Activated CD8-positive, alpha-beta T cell treated with anti-CD3 and anti-CD28 coated beads for 36 hours (primary cell): ENCODE results near the gene CDKAL1. TPM values are rescaled to one million over a fixed set of nuclear protein-coding genes. Genes with fewer than 3 reads are reported as not detected.

ENCODE experiments used
- ATAC-seq: fragments of 200-7000 bp; cut with Tn5 transposase; one replicate; pipeline ENCODE4 v1.10.0; 2021; ENCODE audit warnings: mild to moderate bottlenecking, moderate library complexity
- CTCF ChIA-PET: fragments of 350-600 bp; sonication (Branson Sonifier 250); formaldehyde crosslinking; loops from one replicate; lab custom pipeline; 2021; ENCODE audit warnings: antibody characterized with exemption; lab: Charles Lee
- POLR2A ChIA-PET: fragments of 350-600 bp; sonication (Branson Sonifier 250); formaldehyde crosslinking; loops from one replicate; lab custom pipeline; 2021; ENCODE audit warnings: antibody characterized with exemption; lab: Charles Lee
- DNase-seq: peaks from one replicate; pipeline ENCODE4 v3.0.0-alpha.2; 2020
- H3K27ac Mint-ChIP-seq: one replicate; pipeline ENCODE4 v1.8.0; 2021; ENCODE audit warnings: mild to moderate bottlenecking, mixed read lengths
- H3K27me3 Mint-ChIP-seq: one replicate; pipeline ENCODE4 v1.8.0; 2021; ENCODE audit warnings: mixed read lengths
- H3K36me3 Mint-ChIP-seq: one replicate; pipeline ENCODE4 v1.8.0; 2021; ENCODE audit warnings: low read depth, mixed read lengths
- H3K4me1 Mint-ChIP-seq: one replicate; pipeline ENCODE4 v1.8.0; 2021; ENCODE audit warnings: low read depth, mixed read lengths
- H3K4me3 Mint-ChIP-seq: one replicate; pipeline ENCODE4 v1.8.0; 2021; ENCODE audit warnings: mild to moderate bottlenecking, moderate library complexity, mixed read lengths
- H3K9me3 Mint-ChIP-seq: one replicate; pipeline ENCODE4 v1.8.0; 2021; ENCODE audit warnings: mixed read lengths
- intact Hi-C: fragments of 100-400 bp; cut with micrococcal nuclease; formaldehyde crosslinking; loops from one replicate; pipeline ENCODE4 v1.10.0; 2022
- total RNA-seq, 2 experiments: library from RNA; stranded (reverse); gene quantifications; one replicate each; pipeline ENCODE4 v1.2.3, GENCODE V29; 2021
- TF ChIP-seq, protein P1 (sequence below): fragments of 200-600 bp; IDR thresholded peaks from one replicate; pipeline ENCODE4 v1.8.0; 2022; ENCODE audit warnings: antibody characterized with exemption, mild to moderate bottlenecking

The CDKAL1 gene
- total RNA-seq, 2 experiments from 2014 or later = 21.6 to 23.6 TPM

DNA sequence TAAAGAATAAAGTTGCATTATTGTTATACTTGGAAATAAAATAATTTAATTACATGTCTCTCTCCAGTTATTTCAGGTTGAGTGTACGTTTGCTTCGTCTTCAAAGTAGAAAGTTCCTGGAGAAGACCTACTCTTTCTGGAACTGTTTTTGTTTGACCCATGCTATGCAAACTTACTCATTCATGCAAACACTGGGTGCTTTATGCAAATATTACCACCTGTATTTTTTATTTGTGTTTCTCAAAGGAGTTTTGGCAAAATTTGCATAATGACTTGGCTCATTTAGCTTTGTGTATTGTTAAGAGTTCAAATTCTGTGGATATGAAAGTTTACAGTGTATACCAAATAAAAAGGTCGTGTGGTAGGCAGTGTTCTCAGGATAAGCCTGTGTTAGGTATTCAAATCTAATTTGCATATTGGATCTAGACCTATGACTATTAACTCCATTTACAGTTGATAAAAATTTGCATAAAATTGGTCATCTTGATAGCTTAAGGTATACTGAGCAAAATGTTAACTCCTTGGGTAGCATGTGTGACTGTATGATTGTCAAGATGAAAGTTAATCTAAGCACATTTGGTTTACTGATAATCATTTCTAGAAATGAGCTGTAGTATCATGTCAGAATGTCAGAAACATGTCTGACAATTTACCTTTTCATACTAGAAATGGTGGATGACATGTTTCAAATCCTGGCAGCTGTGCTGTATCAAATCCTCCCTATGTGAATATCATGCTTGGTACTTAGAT, 65.2 kb downstream of the CDKAL1 start:
- no peak overlapping the region for H3K4me3 Mint-ChIP-seq
- no peak overlapping the region for H3K27ac Mint-ChIP-seq
- POLR2A ChIA-PET = no interaction called here
- peaks cover 5% of the 10 kb centered on the region for H3K4me1 Mint-ChIP-seq
- H3K27me3 Mint-ChIP-seq = no peaks in the 10 kb centered on the region
- H3K9me3 Mint-ChIP-seq = peaks cover 1% of the 10 kb centered on the region
- intact Hi-C loops = no loop called here
- no peak for DNase-seq
- CTCF ChIA-PET = interaction anchor here (0.6 kb wide), 1 partner anchor 25 kb away, joined by 3 read pairs; no protein-coding TSS in a partner anchor
- TF ChIP-seq, protein P1, sequence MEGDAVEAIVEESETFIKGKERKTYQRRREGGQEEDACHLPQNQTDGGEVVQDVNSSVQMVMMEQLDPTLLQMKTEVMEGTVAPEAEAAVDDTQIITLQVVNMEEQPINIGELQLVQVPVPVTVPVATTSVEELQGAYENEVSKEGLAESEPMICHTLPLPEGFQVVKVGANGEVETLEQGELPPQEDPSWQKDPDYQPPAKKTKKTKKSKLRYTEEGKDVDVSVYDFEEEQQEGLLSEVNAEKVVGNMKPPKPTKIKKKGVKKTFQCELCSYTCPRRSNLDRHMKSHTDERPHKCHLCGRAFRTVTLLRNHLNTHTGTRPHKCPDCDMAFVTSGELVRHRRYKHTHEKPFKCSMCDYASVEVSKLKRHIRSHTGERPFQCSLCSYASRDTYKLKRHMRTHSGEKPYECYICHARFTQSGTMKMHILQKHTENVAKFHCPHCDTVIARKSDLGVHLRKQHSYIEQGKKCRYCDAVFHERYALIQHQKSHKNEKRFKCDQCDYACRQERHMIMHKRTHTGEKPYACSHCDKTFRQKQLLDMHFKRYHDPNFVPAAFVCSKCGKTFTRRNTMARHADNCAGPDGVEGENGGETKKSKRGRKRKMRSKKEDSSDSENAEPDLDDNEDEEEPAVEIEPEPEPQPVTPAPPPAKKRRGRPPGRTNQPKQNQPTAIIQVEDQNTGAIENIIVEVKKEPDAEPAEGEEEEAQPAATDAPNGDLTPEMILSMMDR = no peak
- peak; percentile 83 for ATAC-seq
- H3K36me3 Mint-ChIP-seq = peaks cover 36% of the 10 kb centered on the region

- intact Hi-C loops = no loop called here
Measured at GRCh38 chr6:20600831-20601230, 66.6 kb downstream of the CDKAL1 start.

GRCh38 chr6:20604159-20604558, 69.9 kb downstream of the CDKAL1 start:
- Mint-ChIP-seq H3K4me3 (no peak overlapping the region), H3K4me1 (peaks cover 5% of the 10 kb centered on the region), H3K27ac (no peak overlapping the region), H3K36me3 (peaks cover 14% of the 10 kb centered on the region), H3K27me3 (no peaks in the 10 kb centered on the region), H3K9me3 (no peaks in the 10 kb centered on the region)
- TF ChIP-seq, protein P1 = no peak
- intact Hi-C loops = no loop called here
- CTCF ChIA-PET = no interaction called here
- ATAC-seq = no peak
- DNase-seq = no peak
- POLR2A ChIA-PET = no interaction called here

More at GRCh38 chr6:20600831-20601230, 66.6 kb downstream of the CDKAL1 start:
- H3K27ac Mint-ChIP-seq = no peak overlapping the region
- peaks cover 5% of the 10 kb centered on the region for H3K4me1 Mint-ChIP-seq
- TF ChIP-seq, protein P1 = no peak
- no peak for DNase-seq
- CTCF ChIA-PET = no interaction called here
- H3K9me3 Mint-ChIP-seq = no peaks in the 10 kb centered on the region
- ATAC-seq = no peak
- H3K27me3 Mint-ChIP-seq = no peaks in the 10 kb centered on the region
- peaks cover 24% of the 10 kb centered on the region for H3K36me3 Mint-ChIP-seq
- no peak overlapping the region for H3K4me3 Mint-ChIP-seq
- POLR2A ChIA-PET = no interaction called here

GRCh38 chr6:20605061-20605460, 70.8 kb downstream of the CDKAL1 start:
- ATAC-seq (no peak), DNase-seq (no peak)
- Mint-ChIP-seq H3K9me3 (peaks cover 4% of the 10 kb centered on the region), H3K4me3 (no peak overlapping the region), H3K4me1 (no peaks in the 10 kb centered on the region), H3K36me3 (peaks cover 15% of the 10 kb centered on the region), H3K27ac (no peak overlapping the region), H3K27me3 (no peaks in the 10 kb centered on the region)
- intact Hi-C loops = no loop called here
- POLR2A ChIA-PET = no interaction called here
- TF ChIP-seq, protein P1 = no peak
- CTCF ChIA-PET = no interaction called here

GRCh38 chr6:20605581-20605980, 71.3 kb downstream of the CDKAL1 start:
- TF ChIP-seq, protein P1 = no peak
- POLR2A ChIA-PET = no interaction called here
- intact Hi-C loops = no loop called here
- CTCF ChIA-PET = interaction anchor here (0.8 kb wide), 1 partner anchor 16 kb away, joined by 3 read pairs; no protein-coding TSS in a partner anchor
- Mint-ChIP-seq H3K4me1 (peaks cover 2% of the 10 kb centered on the region), H3K36me3 (peaks cover 20% of the 10 kb centered on the region), H3K9me3 (peaks cover 6% of the 10 kb centered on the region), H3K4me3 (no peak overlapping the region), H3K27me3 (no peaks in the 10 kb centered on the region), H3K27ac (no peak overlapping the region)
- ATAC-seq (no peak), DNase-seq (no peak)
